Natural killer cell (primary cell): ENCODE measurements around the gene PHACTR3. TPM values are rescaled to one million over a fixed set of nuclear protein-coding genes. Genes with fewer than 3 reads are reported as not detected.

Experiments
- ATAC-seq, 3 donors: fragments of 150-1000 bp in 2 of 3; fragments of 200-7000 bp in 1 of 3; cut with Tn5 transposase; 1 replicate in 1 of 3; 2 replicates in 2 of 3; pipeline ENCODE4 v1.10.0; 2021; ENCODE audit warnings: mild to moderate bottlenecking in 2 of 3, moderate library complexity in 2 of 3
- DNase-seq, 2 donors: peaks; one replicate each; pipeline versions ENCODE4 v3.0.0 to v3.0.0-alpha.2; 2013 to 2021; ENCODE audit warnings: mixed read lengths in 1 of 2
- H3K27ac ChIP-seq: one replicate; pipeline ENCODE4 v1.5.1; 2013; ENCODE audit warnings: mild to moderate bottlenecking, low read length
- H3K27me3 ChIP-seq: one replicate; pipeline ENCODE4 v1.6.1; 2013; ENCODE audit warnings: low read length; ENCODE audit not compliant: control insufficient read depth, insufficient read depth
- H3K36me3 ChIP-seq: one replicate; pipeline ENCODE4 v1.6.1; 2013; ENCODE audit warnings: low read length; ENCODE audit not compliant: control insufficient read depth, insufficient read depth
- H3K4me1 ChIP-seq: one replicate; pipeline ENCODE4 v1.6.1; 2013; ENCODE audit warnings: low read length; ENCODE audit not compliant: control insufficient read depth, insufficient read depth
- H3K4me3 ChIP-seq: one replicate; pipeline ENCODE4 v1.5.1; 2013; ENCODE audit warnings: low read length
- H3K9me3 ChIP-seq: one replicate; pipeline ENCODE4 v1.6.1; 2013; ENCODE audit warnings: low read length; ENCODE audit not compliant: control insufficient read depth, insufficient read depth
- H3K27ac Mint-ChIP-seq, 2 donors: one replicate each; pipeline ENCODE4 v1.8.0; 2022; ENCODE audit warnings: mild to moderate bottlenecking in 2 of 2, mixed read lengths in 2 of 2, moderate library complexity in 1 of 2
- H3K27me3 Mint-ChIP-seq, 2 donors: one replicate each; pipeline ENCODE4 v1.8.0; 2022; ENCODE audit warnings: low read depth in 2 of 2, mixed read lengths in 2 of 2
- H3K36me3 Mint-ChIP-seq: one replicate; pipeline ENCODE4 v1.8.0; 2022; ENCODE audit warnings: mixed read lengths
- H3K4me1 Mint-ChIP-seq, 2 donors: one replicate each; pipeline ENCODE4 v1.8.0; 2022; ENCODE audit warnings: mixed read lengths in 2 of 2
- H3K4me3 Mint-ChIP-seq: one replicate; pipeline ENCODE4 v1.8.0; 2022; ENCODE audit warnings: mild to moderate bottlenecking, moderate library complexity, mixed read lengths
- H3K9me3 Mint-ChIP-seq, 2 donors: one replicate each; pipeline ENCODE4 v1.8.0; 2022; ENCODE audit warnings: mixed read lengths in 2 of 2
- CTCF ChIP-seq: fragments of 200-600 bp; IDR thresholded peaks from one replicate; pipeline ENCODE4 v1.8.0; 2022; ENCODE audit warnings: antibody characterized with exemption
- WGBS: methylation state at CpG from one replicate; pipeline ENCODE4 v1.1.7; 2013; ENCODE audit warnings: missing lambda C conversion rate; ENCODE audit not compliant: insufficient coverage; 5-methylcytosine and 5-hydroxymethylcytosine counted together
- intact Hi-C: fragments of 100-400 bp; cut with micrococcal nuclease; formaldehyde crosslinking; loops from one replicate; pipeline ENCODE4 v1.14.2; 2022
- total RNA-seq, 4 donors: library from RNA; stranded (reverse); fragments of 120-200 nt in 1 of 4; gene quantifications; one replicate each; pipeline versions ENCODE4 v1.2.3 to v1.2.4, GENCODE V29; 2013 to 2022

PHACTR3 gene
- total RNA-seq, 3 donors from 2014 or later (not counting 1 experiment from before 2014, with no cell fraction given) = not detected

GRCh38 chr20:59866338-59866737, 262.0 kb downstream of the PHACTR3 start:
- intact Hi-C loops = no loop called here
- Histone ChIP-seq H3K9me3 (no peaks in the 10 kb centered on the region), H3K27ac (no peak overlapping the region), H3K4me1 (no peaks in the 10 kb centered on the region), H3K27me3 (no peaks in the 10 kb centered on the region), H3K4me3 (no peak overlapping the region), H3K36me3 (no peaks in the 10 kb centered on the region)
- no peak for DNase-seq
- 100% methylated on average over 1 of the region's 3 CpGs for WGBS
- ATAC-seq = no peak
- Mint-ChIP-seq H3K27ac (no peak overlapping the region), H3K36me3 (peaks cover 6% of the 10 kb centered on the region), H3K27me3 (peaks cover 0 to 9% of the 10 kb centered on the region in 2 donors), H3K9me3 (no peaks in the 10 kb centered on the region), H3K4me3 (no peak overlapping the region), H3K4me1 (no peaks in the 10 kb centered on the region)
- no peak for TF ChIP-seq CTCF

- no CpG with 5 or more reads among the region's 1 CpG for WGBS
- H3K27me3 Mint-ChIP-seq = peaks cover 0 to 2% of the 10 kb centered on the region in 2 donors
Observed at GRCh38 chr20:59871096-59871495, 266.8 kb downstream of the PHACTR3 start.

GRCh38 chr20:59873409-59873808, 269.1 kb downstream of the PHACTR3 start:
- Histone ChIP-seq H3K27ac (no peak overlapping the region), H3K9me3 (no peaks in the 10 kb centered on the region), H3K36me3 (no peaks in the 10 kb centered on the region), H3K27me3 (no peaks in the 10 kb centered on the region), H3K4me3 (no peak overlapping the region), H3K4me1 (no peaks in the 10 kb centered on the region)
- DNase-seq (no peak), ATAC-seq (no peak)
- Mint-ChIP-seq H3K4me3 (no peak overlapping the region), H3K27me3 (peaks cover 0 to 2% of the 10 kb centered on the region in 2 donors), H3K4me1 (no peaks in the 10 kb centered on the region), H3K27ac (no peak overlapping the region), H3K9me3 (no peaks in the 10 kb centered on the region), H3K36me3 (no peaks in the 10 kb centered on the region)
- intact Hi-C loops = no loop called here
- no peak for TF ChIP-seq CTCF
- no CpG with 5 or more reads among the region's 1 CpG for WGBS

More at GRCh38 chr20:59871096-59871495, 266.8 kb downstream of the PHACTR3 start:
- intact Hi-C loops = no loop called here
- no peaks in the 10 kb centered on the region for H3K36me3 Mint-ChIP-seq
- Histone ChIP-seq H3K4me3 (no peak overlapping the region), H3K4me1 (no peaks in the 10 kb centered on the region), H3K9me3 (no peaks in the 10 kb centered on the region), H3K27me3 (no peaks in the 10 kb centered on the region), H3K27ac (no peak overlapping the region), H3K36me3 (no peaks in the 10 kb centered on the region)
- H3K9me3 Mint-ChIP-seq = no peaks in the 10 kb centered on the region
- H3K4me3 Mint-ChIP-seq = no peak overlapping the region
- no peak overlapping the region for H3K27ac Mint-ChIP-seq
- H3K4me1 Mint-ChIP-seq = no peaks in the 10 kb centered on the region
- no peak for TF ChIP-seq CTCF
- DNase-seq (no peak), ATAC-seq (no peak)

GRCh38 chr20:59880198-59880597, 275.9 kb downstream of the PHACTR3 start:
- Mint-ChIP-seq H3K27ac (no peak overlapping the region), H3K36me3 (no peaks in the 10 kb centered on the region), H3K27me3 (peaks cover 0 to 2% of the 10 kb centered on the region in 2 donors), H3K4me1 (no peaks in the 10 kb centered on the region), H3K4me3 (no peak overlapping the region), H3K9me3 (no peaks in the 10 kb centered on the region)
- no peak for TF ChIP-seq CTCF
- H3K9me3 ChIP-seq = no peaks in the 10 kb centered on the region
- WGBS = no CpG with 5 or more reads among the region's 1 CpG
- H3K27ac ChIP-seq = no peak overlapping the region
- no peaks in the 10 kb centered on the region for H3K36me3 ChIP-seq
- H3K4me3 ChIP-seq = no peak overlapping the region
- no peaks in the 10 kb centered on the region for H3K4me1 ChIP-seq
- H3K27me3 ChIP-seq = no peaks in the 10 kb centered on the region
- ATAC-seq = no peak
- DNase-seq = no peak
- intact Hi-C loops = no loop called here
